Measurements from ENCODE around the gene SYT13. TPM values are rescaled to one million over a fixed set of nuclear protein-coding genes. Genes with fewer than 3 reads are reported as not detected.
"Not testable (repeated sequence)": the region's sequence is repeated elsewhere in the genome, so short reads cannot be mapped to it uniquely, and the experiment has no call there.

Gene SYT13
- total RNA-seq, 2 experiments from 2014 or later, result not detected

DNA sequence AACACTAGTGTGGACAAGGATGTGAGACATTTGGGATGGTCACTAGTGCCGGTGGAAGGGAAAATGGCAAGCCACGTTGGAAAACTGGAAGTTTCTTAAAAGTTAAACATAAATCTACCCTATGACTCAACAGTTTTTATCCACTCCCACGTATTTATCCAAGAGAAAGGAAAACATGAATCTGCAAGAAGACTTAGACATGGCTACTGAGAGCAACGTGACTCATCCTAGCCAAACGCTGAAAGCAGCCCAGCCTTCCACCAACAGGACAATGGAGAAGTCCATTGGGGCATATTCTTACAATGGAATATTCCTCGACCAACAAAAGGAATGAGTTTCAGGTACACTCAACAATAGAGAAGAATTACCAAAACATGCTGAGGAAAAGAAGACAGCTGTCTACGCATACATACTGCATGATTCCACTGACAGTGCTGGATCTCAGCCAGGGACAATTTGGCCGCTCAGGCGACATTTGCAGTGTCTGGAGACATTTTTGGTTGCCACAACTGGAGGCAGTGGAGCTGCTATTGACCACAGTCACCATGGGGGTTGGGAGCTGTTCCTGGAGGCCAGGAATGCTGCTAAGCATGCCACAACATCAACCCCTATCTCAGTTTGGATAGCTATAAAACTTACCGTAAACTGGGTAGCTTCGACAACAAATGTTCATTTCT, 21.2 kb downstream of the SYT13 start:
- no peak for DNase-seq
- Mint-ChIP-seq H3K27ac (no peak overlapping the region), H3K4me1 (no peaks in the 10 kb centered on the region), H3K9me3 (ENCODE audit: low read depth) (no peaks in the 10 kb centered on the region), H3K4me3 (no peak overlapping the region), H3K27me3 (peaks cover 32% of the 10 kb centered on the region), H3K36me3 (no peaks in the 10 kb centered on the region)
- CTCF ChIA-PET, result no interaction called here
- no peak for ATAC-seq

- no peak overlapping the region for H3K27ac Mint-ChIP-seq
- peaks cover 33% of the 10 kb centered on the region for H3K27me3 Mint-ChIP-seq
- DNase-seq, result no peak
- no peak overlapping the region for H3K4me3 Mint-ChIP-seq
- no peaks in the 10 kb centered on the region for H3K4me1 Mint-ChIP-seq
- no peak for ATAC-seq
- no peaks in the 10 kb centered on the region for H3K36me3 Mint-ChIP-seq
- CTCF ChIA-PET, result interaction anchor here (0.9 kb wide), 1 partner anchor 10 kb away, joined by 3 read pairs; no protein-coding TSS in a partner anchor
- H3K9me3 Mint-ChIP-seq (ENCODE audit: low read depth), result no peaks in the 10 kb centered on the region
These were observed 22.4 kb downstream of the SYT13 start for GRCh38 chr11:45263773-45264172.

DNA sequence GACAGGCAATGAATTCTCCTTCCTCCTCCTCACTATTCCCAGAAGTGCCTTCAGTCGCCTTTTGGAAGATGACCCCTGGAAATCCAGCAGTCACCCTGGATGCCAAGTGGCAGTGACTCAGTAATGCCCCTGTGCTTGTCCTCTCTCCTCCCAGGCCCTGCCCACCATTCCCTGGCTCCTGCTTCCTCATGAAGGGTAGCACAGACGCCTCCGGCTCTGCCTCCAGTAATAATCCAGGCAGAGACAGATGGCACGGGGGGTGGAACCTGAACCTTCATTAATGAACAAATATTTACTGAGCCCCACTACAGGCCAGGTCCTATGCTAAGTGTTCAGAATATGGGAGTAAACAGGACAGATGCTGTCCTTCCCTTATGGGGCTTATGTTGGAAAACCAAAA, 23.2 kb downstream of the SYT13 start:
- ATAC-seq, result no peak
- Mint-ChIP-seq H3K27ac (no peak overlapping the region), H3K27me3 (peaks cover 35% of the 10 kb centered on the region), H3K4me1 (no peaks in the 10 kb centered on the region), H3K9me3 (ENCODE audit: low read depth) (no peaks in the 10 kb centered on the region), H3K4me3 (no peak overlapping the region), H3K36me3 (no peaks in the 10 kb centered on the region)
- CTCF ChIA-PET, result no interaction called here
- no peak for DNase-seq

GRCh38 chr11:45260071-45260470, 26.1 kb downstream of the SYT13 start:
- Mint-ChIP-seq H3K36me3 (no peaks in the 10 kb centered on the region), H3K4me3 (no peak overlapping the region), H3K27ac (no peak overlapping the region), H3K9me3 (ENCODE audit: low read depth) (no peaks in the 10 kb centered on the region), H3K4me1 (no peaks in the 10 kb centered on the region), H3K27me3 (peaks cover 35% of the 10 kb centered on the region)
- CTCF ChIA-PET, result interaction anchor here (1.5 kb wide), 1 partner anchor 324 kb away, joined by 4 read pairs; no protein-coding TSS in a partner anchor
- ATAC-seq (no peak), DNase-seq (no peak)

DNA sequence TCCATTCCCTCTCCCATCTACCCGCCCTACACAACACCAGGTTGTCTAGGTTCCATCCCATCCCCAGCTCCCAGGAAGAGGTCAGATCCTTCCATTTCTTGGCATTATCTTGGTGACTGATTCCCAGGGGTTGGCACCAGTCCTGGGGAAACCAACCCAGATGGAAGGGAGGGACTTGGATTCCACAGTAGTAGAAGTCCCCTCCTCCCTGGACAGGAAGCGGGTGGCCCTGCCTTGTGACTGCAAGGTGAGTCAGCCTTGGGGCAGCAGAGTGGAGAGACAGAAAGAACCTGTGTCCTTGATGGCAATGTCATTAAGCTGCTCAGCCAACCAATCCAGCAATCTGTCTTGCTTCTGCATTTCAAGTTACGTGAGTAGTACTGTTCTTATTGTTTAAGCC, 26.5 kb downstream of the SYT13 start:
- no peak overlapping the region for H3K4me3 Mint-ChIP-seq
- H3K27me3 Mint-ChIP-seq, result peaks cover 31% of the 10 kb centered on the region
- DNase-seq (no peak), ATAC-seq (no peak)
- no peaks in the 10 kb centered on the region for H3K9me3 Mint-ChIP-seq (ENCODE audit: low read depth)
- no peaks in the 10 kb centered on the region for H3K4me1 Mint-ChIP-seq
- CTCF ChIA-PET, result interaction anchor here (1.5 kb wide), 1 partner anchor 323 kb away, joined by 4 read pairs; no protein-coding TSS in a partner anchor
- no peaks in the 10 kb centered on the region for H3K36me3 Mint-ChIP-seq
- no peak overlapping the region for H3K27ac Mint-ChIP-seq

DNA sequence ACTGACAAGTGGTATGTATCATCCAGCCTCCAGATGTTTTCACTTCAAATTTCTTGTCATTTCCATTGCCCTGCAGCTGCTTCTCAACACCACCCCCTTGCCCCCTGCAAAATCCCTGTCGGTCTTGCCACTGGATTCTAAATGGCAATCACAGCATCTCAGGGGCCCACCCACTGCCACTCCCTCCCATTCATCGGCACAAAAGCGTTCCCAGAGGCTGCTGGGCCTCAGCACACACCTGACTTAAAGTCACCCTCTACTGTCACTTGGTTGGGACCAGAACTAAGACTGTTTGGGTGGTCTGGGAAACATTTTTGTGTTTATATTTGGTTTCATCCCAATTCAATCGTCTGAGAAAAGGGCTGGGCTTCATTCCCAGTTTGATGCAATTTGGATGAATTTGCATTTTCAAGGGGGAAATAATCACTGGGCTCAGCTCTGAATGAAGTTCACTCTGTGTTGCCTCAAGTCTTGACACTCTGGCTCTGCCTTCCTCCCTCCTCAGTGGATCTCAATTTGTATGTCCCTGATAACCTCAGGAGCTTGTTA, 27.1 kb downstream of the SYT13 start:
- no peak overlapping the region for H3K4me3 Mint-ChIP-seq
- CTCF ChIA-PET, result no interaction called here
- H3K27ac Mint-ChIP-seq, result no peak overlapping the region
- peaks cover 27% of the 10 kb centered on the region for H3K27me3 Mint-ChIP-seq
- ATAC-seq (no peak), DNase-seq (no peak)
- no peaks in the 10 kb centered on the region for H3K9me3 Mint-ChIP-seq (ENCODE audit: low read depth)
- H3K36me3 Mint-ChIP-seq, result no peaks in the 10 kb centered on the region
- no peaks in the 10 kb centered on the region for H3K4me1 Mint-ChIP-seq

- no peaks in the 10 kb centered on the region for H3K36me3 Mint-ChIP-seq
- CTCF ChIA-PET, result interaction anchor here (0.9 kb wide), 1 partner anchor 10 kb away, joined by 3 read pairs; no protein-coding TSS in a partner anchor
- H3K9me3 Mint-ChIP-seq (ENCODE audit: low read depth), result no peaks in the 10 kb centered on the region
- no peaks in the 10 kb centered on the region for H3K4me1 Mint-ChIP-seq
- no peak for DNase-seq
- H3K27ac Mint-ChIP-seq, result no peak overlapping the region
- ATAC-seq, result no peak
- H3K4me3 Mint-ChIP-seq, result no peak overlapping the region
- peaks cover 24% of the 10 kb centered on the region for H3K27me3 Mint-ChIP-seq
These were observed 32.1 kb downstream of the SYT13 start for GRCh38 chr11:45254070-45254469.

- H3K4me3 Mint-ChIP-seq, result no peak overlapping the region
- no peaks in the 10 kb centered on the region for H3K4me1 Mint-ChIP-seq
- DNase-seq (no peak), ATAC-seq (no peak)
- no peaks in the 10 kb centered on the region for H3K36me3 Mint-ChIP-seq
- H3K9me3 Mint-ChIP-seq (ENCODE audit: low read depth), result no peaks in the 10 kb centered on the region
- CTCF ChIA-PET, result interaction anchor here (0.9 kb wide), 1 partner anchor 10 kb away, joined by 3 read pairs; no protein-coding TSS in a partner anchor
- H3K27ac Mint-ChIP-seq, result no peak overlapping the region
- H3K27me3 Mint-ChIP-seq, result peaks cover 24% of the 10 kb centered on the region
These were observed 32.5 kb downstream of the SYT13 start for GRCh38 chr11:45253640-45254039.

GRCh38 chr11:45252877-45253276, 33.3 kb downstream of the SYT13 start:
- H3K4me1 Mint-ChIP-seq, result no peaks in the 10 kb centered on the region
- CTCF ChIA-PET, result interaction anchor here (0.6 to 1.2 kb wide), 4 partner anchors 9 to 142 kb away, joined by 3 read pairs; no protein-coding TSS in a partner anchor
- H3K4me3 Mint-ChIP-seq, result no peak overlapping the region
- no peaks in the 10 kb centered on the region for H3K9me3 Mint-ChIP-seq (ENCODE audit: low read depth)
- ATAC-seq, result no peak
- no peak overlapping the region for H3K27ac Mint-ChIP-seq
- no peak for DNase-seq
- H3K36me3 Mint-ChIP-seq, result no peaks in the 10 kb centered on the region
- peaks cover 21% of the 10 kb centered on the region for H3K27me3 Mint-ChIP-seq

DNA sequence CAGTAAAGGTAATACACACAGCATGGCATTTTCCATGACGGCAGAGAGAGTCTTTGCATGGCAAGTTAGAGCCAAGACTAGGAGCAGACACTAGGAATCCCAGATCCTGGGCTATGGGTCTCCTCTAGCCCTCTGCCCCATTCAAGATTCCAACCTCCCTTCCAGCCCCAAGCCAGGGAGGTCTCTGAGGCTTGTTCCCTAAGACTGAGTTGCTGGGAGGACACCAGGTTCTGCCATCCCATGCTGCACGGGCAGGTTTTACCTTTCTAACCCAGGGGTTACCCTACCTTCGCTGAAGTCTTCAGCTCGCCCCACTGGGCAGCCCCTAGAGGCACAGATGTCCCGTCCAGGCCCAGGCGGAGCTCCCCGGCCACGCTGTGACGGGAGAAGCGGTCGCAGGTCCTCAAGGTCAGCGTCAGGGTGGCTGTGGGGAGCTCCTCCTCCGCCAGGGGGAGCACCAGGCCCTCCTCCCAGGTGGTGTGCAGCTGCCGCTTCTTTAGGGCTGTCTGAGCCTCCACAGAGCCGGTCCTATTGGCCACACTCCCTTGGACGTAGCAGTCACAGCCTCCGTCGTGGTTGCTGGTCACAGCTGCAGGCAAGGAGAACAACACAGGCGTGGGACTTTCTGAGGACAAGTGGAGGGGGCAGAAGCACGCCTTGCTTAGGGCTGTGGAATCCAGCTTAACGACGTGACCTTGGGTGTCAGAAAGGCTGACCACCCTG, 33.8 kb downstream of the SYT13 start:
- CTCF ChIA-PET, result interaction anchor here (0.6 to 1.2 kb wide), 3 partner anchors 9 to 142 kb away, joined by 3 read pairs; no protein-coding TSS in a partner anchor
- Mint-ChIP-seq H3K27ac (no peak overlapping the region), H3K9me3 (ENCODE audit: low read depth) (no peaks in the 10 kb centered on the region), H3K27me3 (peaks cover 17% of the 10 kb centered on the region), H3K4me1 (no peaks in the 10 kb centered on the region), H3K36me3 (no peaks in the 10 kb centered on the region), H3K4me3 (no peak overlapping the region)
- ATAC-seq, result peak; percentile 63
- DNase-seq, result peak; percentile 45

GRCh38 chr11:45250035-45250718, 36.0 kb downstream of the SYT13 start:
- Mint-ChIP-seq H3K9me3 (ENCODE audit: low read depth) (no peaks in the 10 kb centered on the region), H3K4me1 (no peaks in the 10 kb centered on the region), H3K27me3 (peaks cover 15% of the 10 kb centered on the region), H3K27ac (no peak overlapping the region), H3K4me3 (no peak overlapping the region), H3K36me3 (no peaks in the 10 kb centered on the region)
- no peak for DNase-seq
- ATAC-seq, result no peak
- CTCF ChIA-PET, result no interaction called here

DNA sequence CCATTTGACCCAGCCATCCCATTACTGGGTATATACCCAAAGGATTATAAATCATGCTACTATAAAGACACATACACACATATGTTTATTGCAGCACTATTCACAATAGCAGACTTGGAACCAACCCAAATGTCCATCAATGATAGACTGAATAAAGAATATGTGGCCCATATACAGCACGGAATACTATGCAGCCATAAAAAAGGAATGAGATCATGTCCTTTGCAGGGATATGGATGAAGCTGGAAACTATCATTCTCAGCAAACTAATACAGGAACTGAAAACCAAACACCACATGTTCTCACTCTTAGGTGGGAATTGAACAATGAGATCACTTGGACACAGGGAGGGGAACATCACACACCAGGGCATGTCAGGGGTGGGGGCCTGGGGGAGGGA, 36.8 kb downstream of the SYT13 start:
- peaks cover 15% of the 10 kb centered on the region for H3K27me3 Mint-ChIP-seq
- DNase-seq; H3K9me3 Mint-ChIP-seq (ENCODE audit: low read depth); H3K27ac Mint-ChIP-seq; H3K4me1 Mint-ChIP-seq; H3K4me3 Mint-ChIP-seq; ATAC-seq; CTCF ChIA-PET; H3K36me3 Mint-ChIP-seq: not testable (repeated sequence)

DNA sequence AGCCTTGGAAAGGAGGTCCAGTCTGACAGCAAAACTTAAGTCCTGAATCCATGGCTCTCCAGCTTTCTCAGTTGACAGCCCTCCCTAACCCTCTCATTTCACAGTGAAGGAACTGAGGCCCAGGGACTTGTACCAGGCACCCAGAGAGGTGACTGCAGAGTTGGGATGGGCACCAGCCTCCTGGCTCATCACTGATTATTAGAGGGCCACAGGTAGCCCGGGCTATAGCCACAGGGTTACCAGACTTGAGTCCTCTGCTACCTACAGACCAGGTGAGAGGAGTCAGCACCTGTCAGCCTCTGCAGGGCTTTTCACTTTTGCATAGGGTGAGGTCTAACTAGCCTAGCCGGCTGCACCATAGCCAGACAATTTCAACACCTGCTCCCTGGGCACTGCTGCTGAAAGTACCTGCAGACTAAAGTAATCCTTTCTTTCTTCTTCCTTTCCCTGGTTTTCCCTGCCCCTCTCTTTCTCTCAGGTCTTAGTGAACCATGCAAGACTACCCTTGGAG, 37.6 kb downstream of the SYT13 start:
- DNase-seq, result no peak
- CTCF ChIA-PET, result no interaction called here
- H3K36me3 Mint-ChIP-seq, result no peaks in the 10 kb centered on the region
- H3K27me3 Mint-ChIP-seq, result peaks cover 15% of the 10 kb centered on the region
- no peak overlapping the region for H3K27ac Mint-ChIP-seq
- H3K4me3 Mint-ChIP-seq, result no peak overlapping the region
- no peaks in the 10 kb centered on the region for H3K9me3 Mint-ChIP-seq (ENCODE audit: low read depth)
- ATAC-seq, result no peak
- no peaks in the 10 kb centered on the region for H3K4me1 Mint-ChIP-seq

All from activated CD8-positive, alpha-beta memory T cell treated with anti-CD3 and anti-CD28 coated beads, Interleukin-2, amount 10 ng/mL, durations not matched to agents 7 days and 5 days (primary cell).